Right lobe of liver (tissue), 6 donors: Measurements from ENCODE around the gene SQSTM1. TPM values are rescaled to one million over a fixed set of nuclear protein-coding genes. Genes with fewer than 3 reads are reported as not detected.

ENCODE experiments used
- ATAC-seq, 4 donors: fragments of 200-7000 bp; cut with Tn5 transposase; one replicate each; pipeline ENCODE4 v1.9.1; 2020; ENCODE audit warnings: mild to moderate bottlenecking in 4 of 4, moderate library complexity in 4 of 4
- DNase-seq, 3 donors: peaks; one replicate each; pipeline ENCODE4 v3.0.0-alpha.2; 2020
- H3K27ac ChIP-seq, 3 donors: fragments of 200-600 bp; one replicate each; pipeline ENCODE4 v1.8.0; 2022
- H3K27me3 ChIP-seq, 2 donors: fragments of 200-600 bp; one replicate each; pipeline ENCODE4 v1.8.0; 2022
- H3K36me3 ChIP-seq, 4 donors: fragments of 200-600 bp; sonication (generic) in 1 of 4; one replicate each; pipeline versions ENCODE4 v1.5.1 to v1.8.0; 2017 to 2022; ENCODE audit warnings: control low read depth in 1 of 4
- H3K4me1 ChIP-seq, 4 donors: fragments of 200-600 bp; sonication (generic) in 1 of 4; one replicate each; pipeline versions ENCODE4 v1.5.1 to v1.8.0; 2017 to 2022; ENCODE audit warnings: control low read depth in 1 of 4
- H3K4me3 ChIP-seq, 3 donors: fragments of 200-600 bp; one replicate each; pipeline ENCODE4 v1.8.0; 2022
- H3K9me3 ChIP-seq, 4 donors: fragments of 200-600 bp; sonication (generic) in 1 of 4; one replicate each; pipeline versions ENCODE4 v1.5.1 to v1.8.0; 2017 to 2022; ENCODE audit warnings: control low read depth in 1 of 4
- POLR2A ChIP-seq: fragments of 450-650 bp; IDR thresholded peaks from one replicate; pipeline ENCODE4 v1.6.1; 2017; ENCODE audit warnings: antibody characterized with exemption, mild to moderate bottlenecking
- WGBS: methylation state at CpG from one replicate; pipeline ENCODE4 v1.1.6; 2018; ENCODE audit warnings: low coverage, low lambda C conversion rate; ENCODE audit not compliant: insufficient coverage; ENCODE audit errors: missing lambda C conversion rate; 5-methylcytosine and 5-hydroxymethylcytosine counted together
- intact Hi-C, 2 donors: fragments of 100-400 bp; cut with DNase I; formaldehyde crosslinking; loops; one replicate each; pipeline versions ENCODE4 v1.11.2 to v1.14.1; 2022
- total RNA-seq, 6 experiments: library from RNA; depleted of rRNA in 2 of 6; stranded (reverse); fragments of >200 nt in 2 of 6; fragmentation: NEBNext Ultra II Directional in 3 of 6; extraction: Animal tissue kit (Norgen Biotek cat#: 25700) in 3 of 6; gene quantifications; one replicate each; pipeline versions ENCODE4 v1.1.0 to v1.2.4, GENCODE V29; 2016 to 2023
- TF ChIP-seq, protein P1 (sequence below), 4 donors: fragments of 200-600 bp in 3 of 4; fragments of 450-650 bp in 1 of 4; IDR thresholded peaks; one replicate each; pipeline versions ENCODE4 v1.5.1 to v1.8.0; 2016 to 2022; ENCODE audit warnings: antibody characterized with exemption in 4 of 4, mild to moderate bottlenecking in 2 of 4
- donor health status: DM: no; HTN: yes; CAD: no.
- donor health status: DM: no; HTN: no; CAD: no.
- donor health status: DM: no; HTN: no; CAD: no.
- donor health status: DM: no; HTN: yes; CAD: no.
- donor health status: DM: no; HTN: yes; CAD: no.

SQSTM1 gene
- total RNA-seq, 6 experiments from 2014 or later = 195 to 1,174 (median 649) TPM

DNA sequence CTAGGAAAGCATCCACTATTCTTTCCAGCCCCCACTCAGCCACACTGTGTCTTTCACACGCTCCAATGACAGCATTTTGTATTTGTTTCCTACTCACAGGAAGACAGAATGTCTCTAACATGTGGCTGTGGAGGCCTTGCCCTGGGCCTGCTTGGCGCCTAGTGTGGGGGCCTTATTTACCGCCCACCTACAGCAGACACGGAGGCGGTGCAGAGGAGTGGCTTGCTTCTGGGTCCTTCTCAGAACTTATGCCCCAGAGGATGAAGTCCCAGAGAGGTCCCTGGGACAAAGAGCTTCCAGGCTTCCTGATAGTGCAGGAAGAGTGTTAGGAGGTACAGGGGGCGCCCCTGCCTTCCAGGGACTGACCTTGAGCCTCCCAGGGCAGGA, 46.4 kb downstream of the SQSTM1 start:
- Histone ChIP-seq H3K4me1 (no peaks in the 10 kb centered on the region), H3K27ac (no peak overlapping the region), H3K27me3 (no peaks in the 10 kb centered on the region), H3K4me3 (no peak overlapping the region), H3K36me3 (peaks cover 0 to 37% (median 8%) of the 10 kb centered on the region in 4 donors), H3K9me3 (no peaks in the 10 kb centered on the region)
- intact Hi-C loops = no loop called here
- TF ChIP-seq POLR2A = no peak
- TF ChIP-seq, protein P1, sequence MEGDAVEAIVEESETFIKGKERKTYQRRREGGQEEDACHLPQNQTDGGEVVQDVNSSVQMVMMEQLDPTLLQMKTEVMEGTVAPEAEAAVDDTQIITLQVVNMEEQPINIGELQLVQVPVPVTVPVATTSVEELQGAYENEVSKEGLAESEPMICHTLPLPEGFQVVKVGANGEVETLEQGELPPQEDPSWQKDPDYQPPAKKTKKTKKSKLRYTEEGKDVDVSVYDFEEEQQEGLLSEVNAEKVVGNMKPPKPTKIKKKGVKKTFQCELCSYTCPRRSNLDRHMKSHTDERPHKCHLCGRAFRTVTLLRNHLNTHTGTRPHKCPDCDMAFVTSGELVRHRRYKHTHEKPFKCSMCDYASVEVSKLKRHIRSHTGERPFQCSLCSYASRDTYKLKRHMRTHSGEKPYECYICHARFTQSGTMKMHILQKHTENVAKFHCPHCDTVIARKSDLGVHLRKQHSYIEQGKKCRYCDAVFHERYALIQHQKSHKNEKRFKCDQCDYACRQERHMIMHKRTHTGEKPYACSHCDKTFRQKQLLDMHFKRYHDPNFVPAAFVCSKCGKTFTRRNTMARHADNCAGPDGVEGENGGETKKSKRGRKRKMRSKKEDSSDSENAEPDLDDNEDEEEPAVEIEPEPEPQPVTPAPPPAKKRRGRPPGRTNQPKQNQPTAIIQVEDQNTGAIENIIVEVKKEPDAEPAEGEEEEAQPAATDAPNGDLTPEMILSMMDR (IDR thresholded peaks at IDR 0.05) = no peak
- no peak for DNase-seq
- ATAC-seq = no peak
- WGBS = 70% methylated on average over 2 of the region's 6 CpGs

DNA sequence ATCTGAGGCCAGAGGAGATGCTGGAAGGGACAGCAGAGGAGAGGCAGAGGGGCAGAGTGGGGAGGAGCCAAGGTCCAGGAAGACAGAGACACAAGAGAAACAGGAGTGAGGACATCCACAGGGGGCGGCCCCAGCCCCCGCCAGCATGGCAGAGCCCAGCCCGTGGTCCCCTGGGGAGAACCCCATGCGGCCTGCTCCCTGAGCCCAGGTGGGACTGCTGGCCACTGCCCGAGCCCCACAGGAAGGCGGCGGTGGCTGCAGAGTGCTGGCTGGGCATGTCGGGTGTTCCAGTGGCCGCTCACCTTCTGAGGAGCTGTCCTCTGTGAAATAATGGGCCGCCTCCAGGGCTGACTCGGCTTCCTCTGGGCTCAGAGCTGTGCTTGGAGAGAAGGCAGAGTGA, 46.8 kb downstream of the SQSTM1 start:
- H3K27me3 ChIP-seq = no peaks in the 10 kb centered on the region
- intact Hi-C loops = no loop called here
- H3K4me3 ChIP-seq = no peak overlapping the region
- peaks cover 0 to 40% (median 11%) of the 10 kb centered on the region in 4 donors for H3K36me3 ChIP-seq
- DNase-seq (no peak), ATAC-seq (no peak)
- TF ChIP-seq, protein P1 (IDR thresholded peaks at IDR 0.05) = no peak
- no peak for TF ChIP-seq POLR2A
- WGBS = no CpG with 5 or more reads among the region's 11 CpGs
- no peaks in the 10 kb centered on the region for H3K9me3 ChIP-seq
- H3K4me1 ChIP-seq = no peaks in the 10 kb centered on the region
- H3K27ac ChIP-seq = no peak overlapping the region

DNA sequence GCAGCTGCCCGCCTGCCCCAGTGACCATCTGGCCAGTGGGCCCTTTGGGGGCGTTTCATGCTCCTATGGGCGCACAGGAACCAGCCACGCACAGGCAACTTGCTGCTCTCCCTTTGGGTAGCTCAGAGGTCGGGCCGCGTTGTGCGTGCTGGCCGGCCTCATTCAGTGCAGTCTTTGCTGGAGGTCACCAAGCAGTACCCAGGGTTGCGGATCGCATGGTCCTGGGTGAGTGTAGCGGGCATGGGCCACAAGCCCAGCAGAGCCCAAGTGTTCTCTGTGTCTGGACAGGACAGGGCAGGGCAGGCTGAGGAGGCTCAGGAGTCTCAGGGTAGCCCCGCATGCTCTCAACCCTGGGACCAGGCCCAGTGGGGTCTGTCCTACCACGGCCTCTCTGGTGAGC, 47.8 kb downstream of the SQSTM1 start:
- H3K4me3 ChIP-seq = no peak overlapping the region
- TF ChIP-seq, protein P1 (IDR thresholded peaks at IDR 0.05) = no peak
- no peak for TF ChIP-seq POLR2A
- no peaks in the 10 kb centered on the region for H3K9me3 ChIP-seq
- H3K4me1 ChIP-seq = no peaks in the 10 kb centered on the region
- no peaks in the 10 kb centered on the region for H3K27me3 ChIP-seq
- no peak overlapping the region for H3K27ac ChIP-seq
- WGBS = 70% methylated on average over 2 of the region's 14 CpGs
- no peak for DNase-seq
- peaks cover 0 to 42% (median 10%) of the 10 kb centered on the region in 4 donors for H3K36me3 ChIP-seq
- intact Hi-C loops = no loop called here
- ATAC-seq = no peak

DNA sequence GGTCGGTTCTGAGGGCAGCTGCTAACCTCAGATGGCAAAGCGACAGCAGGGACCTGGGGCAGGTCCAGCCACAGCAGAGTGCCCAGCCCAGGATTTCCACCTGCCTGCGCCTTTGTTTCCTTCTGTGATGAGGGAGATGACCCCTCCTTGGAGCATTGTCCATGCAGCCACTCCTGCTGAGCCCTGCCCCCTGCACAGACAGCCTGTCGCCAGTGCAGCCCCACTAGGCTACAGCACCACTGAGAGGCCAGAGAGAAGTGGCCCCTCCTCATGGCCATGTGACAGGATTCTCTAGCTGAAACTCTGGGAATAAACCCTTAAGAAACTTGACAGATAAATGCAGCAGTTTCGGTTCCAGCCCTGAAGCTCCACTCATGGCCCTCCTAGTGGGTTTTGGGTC, 48.4 kb downstream of the SQSTM1 start:
- Histone ChIP-seq H3K36me3 (peaks cover 0 to 42% (median 11%) of the 10 kb centered on the region in 4 donors), H3K27ac (no peak overlapping the region), H3K4me3 (no peak overlapping the region), H3K27me3 (no peaks in the 10 kb centered on the region), H3K9me3 (no peaks in the 10 kb centered on the region), H3K4me1 (no peaks in the 10 kb centered on the region)
- intact Hi-C loops = no loop called here
- DNase-seq (no peak), ATAC-seq (no peak)
- TF ChIP-seq, protein P1 (IDR thresholded peaks at IDR 0.05) = no peak
- no peak for TF ChIP-seq POLR2A
- no CpG with 5 or more reads among the region's 5 CpGs for WGBS
